Effector CD4-positive, alpha-beta T cell (primary cell): ENCODE results near the gene IQSEC3.
"Not testable (repeated sequence)": the region's sequence is repeated elsewhere in the genome, so short reads cannot be mapped to it uniquely, and the experiment has no call there.

Experiments
- DNase-seq: peaks from one replicate; pipeline ENCODE4 v3.0.0-alpha.2; 2020

The IQSEC3 gene

GRCh38 chr12:52902-53734 lies 13.4 kb upstream of the IQSEC3 start:
- not testable (repeated sequence) for DNase-seq

- no peak for DNase-seq
Measured at GRCh38 chr12:53735-54730, 12.5 kb upstream of the IQSEC3 start.

GRCh38 chr12:54750-55535 lies 11.6 kb upstream of the IQSEC3 start:
- DNase-seq = no peak

- no peak for DNase-seq
Measured at GRCh38 chr12:56683-57346, 9.8 kb upstream of the IQSEC3 start.

- DNase-seq = no peak
Measured at GRCh38 chr12:57539-57938, 9.0 kb upstream of the IQSEC3 start.

GRCh38 chr12:58832-59231 lies 7.7 kb upstream of the IQSEC3 start:
- no peak for DNase-seq

GRCh38 chr12:61845-62244 lies 4.7 kb upstream of the IQSEC3 start:
- DNase-seq = not testable (repeated sequence)

GRCh38 chr12:65491-66063 lies 990 bp upstream of the IQSEC3 start:
- not testable (repeated sequence) for DNase-seq

GRCh38 chr12:66782-67504 lies 376 bp downstream of the IQSEC3 start:
- not testable (repeated sequence) for DNase-seq

- DNase-seq = not testable (repeated sequence)
Measured at GRCh38 chr12:69677-70076, 3.1 kb downstream of the IQSEC3 start.

GRCh38 chr12:70541-70940 lies 4.0 kb downstream of the IQSEC3 start:
- not testable (repeated sequence) for DNase-seq

- not testable (repeated sequence) for DNase-seq
Measured at GRCh38 chr12:72018-72417, 5.5 kb downstream of the IQSEC3 start.

GRCh38 chr12:74420-75190 lies 8.0 kb downstream of the IQSEC3 start:
- DNase-seq = not testable (repeated sequence)

- DNase-seq = not testable (repeated sequence)
Measured at GRCh38 chr12:75541-75940, 9.0 kb downstream of the IQSEC3 start.

- not testable (repeated sequence) for DNase-seq
Measured at GRCh38 chr12:76102-76501, 9.5 kb downstream of the IQSEC3 start.

GRCh38 chr12:76551-76950 lies 10.0 kb downstream of the IQSEC3 start:
- not testable (repeated sequence) for DNase-seq

GRCh38 chr12:77101-77719 lies 10.6 kb downstream of the IQSEC3 start:
- not testable (repeated sequence) for DNase-seq

- DNase-seq = not testable (repeated sequence)
Measured at GRCh38 chr12:77769-78383, 11.3 kb downstream of the IQSEC3 start.

GRCh38 chr12:78981-79380 lies 12.4 kb downstream of the IQSEC3 start:
- DNase-seq = no peak
